GM21390 (cell line): ENCODE results near the gene ARL10.

ENCODE experiments used
- ATAC-seq: cut with Tn5 transposase; IDR thresholded peaks from one replicate; pipeline ENCODE4 v1.9.1; 2021; ENCODE audit not compliant: unreplicated experiment

ARL10 gene

GRCh38 chr5:176361437-176362232 is 3.7 kb upstream of the ARL10 start, which contains the start of gene KIAA1191:
Gene KIAA1191 (minus strand): TSS chr5:176361764. CDS start chr5:176359508, 2,256 bp downstream.
- ATAC-seq = peak; percentile 90

GRCh38 chr5:176362233-176362490 is 3.1 kb upstream of the ARL10 start:
- peak; percentile 0 for ATAC-seq

- no peak for ATAC-seq
Observed at GRCh38 chr5:176364765-176365350, 429 bp upstream of the ARL10 start.

GRCh38 chr5:176366232-176366894 is 1.1 kb downstream of the ARL10 start:
- ATAC-seq = no peak

DNA sequence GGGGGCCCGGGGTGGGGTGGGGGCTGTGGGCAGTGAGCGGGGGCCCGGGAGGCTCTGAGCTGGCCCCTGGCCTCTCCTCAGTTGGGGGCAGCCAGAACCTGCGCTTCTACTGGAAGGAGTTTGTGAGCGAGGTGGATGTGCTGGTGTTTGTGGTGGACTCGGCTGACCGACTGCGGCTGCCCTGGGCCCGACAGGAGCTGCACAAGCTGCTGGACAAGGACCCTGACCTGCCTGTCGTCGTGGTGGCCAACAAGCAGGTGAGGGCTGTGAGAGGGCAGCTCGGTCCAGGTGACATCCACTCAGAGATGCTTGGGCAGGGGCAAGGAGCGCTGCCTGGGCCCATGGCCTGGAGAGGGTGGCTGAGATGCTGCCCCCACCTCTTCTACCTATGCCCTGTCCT is 3.4 kb downstream of the ARL10 start:
- no peak for ATAC-seq

DNA sequence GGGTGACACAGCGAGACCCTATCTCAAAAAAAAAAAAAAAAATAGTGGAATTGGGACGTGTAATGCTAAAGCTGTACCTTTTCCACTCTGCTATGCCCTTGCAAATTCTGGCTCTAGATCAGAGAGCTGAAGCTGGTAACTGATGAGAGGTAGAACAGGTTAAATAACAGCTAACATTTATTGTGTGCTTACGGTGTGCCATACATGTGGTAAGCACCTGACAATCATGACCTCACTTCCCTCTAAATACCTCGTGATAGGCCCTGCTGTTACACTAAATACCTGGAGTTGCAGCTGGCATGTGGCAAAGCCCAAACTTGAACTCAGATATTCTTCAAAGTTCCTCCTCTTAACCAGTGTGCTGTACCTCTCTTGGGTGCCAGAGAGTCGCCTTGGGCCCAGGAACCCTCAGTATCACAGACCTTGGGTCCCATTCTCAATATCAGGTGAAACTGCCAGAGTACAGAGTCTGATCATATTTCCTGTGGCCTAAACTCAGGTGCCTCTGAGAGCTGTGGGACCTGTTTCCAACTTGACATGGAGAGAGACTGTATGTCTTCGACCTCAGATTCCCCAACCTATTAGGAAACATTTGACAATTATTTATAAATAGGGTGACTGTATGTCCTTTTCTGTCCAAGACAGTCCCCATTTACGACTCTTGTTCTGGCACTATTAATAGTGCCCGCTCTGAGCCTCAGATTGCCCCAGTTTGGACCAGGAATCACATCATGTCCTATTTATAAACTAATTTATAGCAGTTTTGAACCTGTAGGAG is 4.8 kb downstream of the ARL10 start:
- no peak for ATAC-seq

- ATAC-seq = no peak
Observed at GRCh38 chr5:176371621-176372539, 6.6 kb downstream of the ARL10 start.

DNA sequence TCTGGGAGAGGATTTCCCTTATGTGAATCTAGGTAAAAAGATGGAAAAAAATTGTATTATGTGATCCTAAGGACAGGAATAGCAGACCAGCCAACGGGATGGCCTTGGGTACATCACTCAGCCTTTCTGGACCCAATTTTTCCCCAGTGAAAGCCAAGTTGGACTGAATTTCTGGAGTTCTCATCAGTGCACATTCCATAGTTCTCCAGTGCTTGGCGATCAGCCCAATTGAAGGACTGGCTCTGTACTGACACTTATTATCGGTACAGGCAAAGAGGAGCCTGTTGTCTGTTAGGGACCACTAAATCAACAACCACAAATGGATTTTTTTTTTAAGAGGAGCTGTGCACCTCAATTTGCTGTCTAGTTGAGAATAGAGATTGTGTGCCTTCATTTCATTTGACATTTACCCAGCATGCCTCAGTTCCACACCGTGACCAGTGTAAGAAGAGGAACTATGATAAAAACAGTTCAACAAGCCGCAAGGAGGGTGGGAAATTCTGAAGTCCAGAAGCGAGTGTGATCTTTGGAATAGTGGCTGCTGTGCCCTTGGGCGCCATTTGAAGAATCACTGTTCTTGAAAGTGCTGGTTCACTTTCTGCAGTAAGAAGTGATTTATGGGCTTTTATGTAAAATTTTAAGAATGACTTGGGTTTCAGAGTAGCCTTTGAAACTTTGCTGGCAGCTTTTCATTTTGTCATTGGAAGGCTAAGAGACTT is 8.0 kb downstream of the ARL10 start:
- ATAC-seq = no peak

DNA sequence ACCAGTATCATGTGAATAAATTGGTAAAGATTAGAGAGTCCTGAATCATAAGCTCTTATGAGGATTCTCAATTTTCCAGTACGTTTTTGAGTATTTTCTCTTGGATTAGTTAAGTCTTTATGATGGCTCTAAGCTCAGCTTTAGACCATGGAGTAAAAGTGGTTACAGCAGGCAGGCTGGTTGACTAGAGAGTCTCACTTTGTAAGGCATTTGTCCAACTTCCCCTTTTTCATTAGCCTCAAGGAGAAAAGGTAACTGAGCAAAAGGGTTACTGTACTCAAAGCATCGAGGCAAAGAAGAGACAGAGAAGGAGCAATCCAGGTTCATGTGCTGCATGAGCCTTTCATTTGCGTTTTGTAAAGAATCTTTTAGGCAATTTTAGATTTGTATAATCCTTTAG is 14.6 kb downstream of the ARL10 start:
- peak; percentile 77 for ATAC-seq

DNA sequence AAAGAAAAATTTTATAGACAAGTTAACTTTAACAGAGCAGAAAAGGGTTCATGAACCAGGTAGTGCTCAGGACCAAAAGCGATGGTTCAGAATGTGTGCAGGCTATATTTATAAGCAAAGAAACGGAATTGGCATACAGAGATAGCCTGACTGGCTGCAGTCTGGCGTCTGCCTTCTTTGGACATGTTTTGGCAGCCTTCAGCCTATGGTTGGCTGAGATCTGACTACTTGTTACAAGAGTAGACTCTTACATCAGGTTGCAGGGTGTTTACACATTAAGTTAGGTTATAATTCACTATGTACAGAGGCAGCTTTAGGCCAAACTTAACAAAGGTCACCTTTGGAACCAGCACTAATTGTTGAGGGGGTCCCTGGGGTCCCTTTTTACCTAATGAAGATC is 16.1 kb downstream of the ARL10 start:
- ATAC-seq = no peak

- ATAC-seq = no peak
Observed at GRCh38 chr5:176381979-176382378, 16.7 kb downstream of the ARL10 start.

DNA sequence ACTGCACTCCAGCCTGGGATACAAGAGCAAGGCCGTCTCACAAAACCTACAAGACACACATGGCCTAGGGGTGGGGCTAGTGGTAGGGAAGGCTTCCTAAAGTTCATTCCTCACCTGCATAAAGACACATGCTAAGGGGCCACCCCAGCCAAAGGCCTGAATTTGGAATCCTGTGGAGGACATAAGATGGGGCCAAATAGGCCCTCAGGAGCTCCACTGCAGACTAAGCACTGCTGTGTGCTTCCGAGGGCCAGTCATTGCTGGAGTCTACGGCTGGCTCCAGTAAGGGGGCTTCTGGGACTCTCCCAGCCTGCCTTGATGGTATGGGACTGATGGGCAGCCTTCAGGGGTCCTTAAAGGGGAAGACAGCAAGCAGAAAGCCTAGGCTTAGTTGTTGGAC is 17.4 kb downstream of the ARL10 start:
- no peak for ATAC-seq

- ATAC-seq = no peak
Observed at GRCh38 chr5:176383248-176383905, 18.1 kb downstream of the ARL10 start.

GRCh38 chr5:176383961-176384360 is 18.7 kb downstream of the ARL10 start:
- ATAC-seq = no peak

DNA sequence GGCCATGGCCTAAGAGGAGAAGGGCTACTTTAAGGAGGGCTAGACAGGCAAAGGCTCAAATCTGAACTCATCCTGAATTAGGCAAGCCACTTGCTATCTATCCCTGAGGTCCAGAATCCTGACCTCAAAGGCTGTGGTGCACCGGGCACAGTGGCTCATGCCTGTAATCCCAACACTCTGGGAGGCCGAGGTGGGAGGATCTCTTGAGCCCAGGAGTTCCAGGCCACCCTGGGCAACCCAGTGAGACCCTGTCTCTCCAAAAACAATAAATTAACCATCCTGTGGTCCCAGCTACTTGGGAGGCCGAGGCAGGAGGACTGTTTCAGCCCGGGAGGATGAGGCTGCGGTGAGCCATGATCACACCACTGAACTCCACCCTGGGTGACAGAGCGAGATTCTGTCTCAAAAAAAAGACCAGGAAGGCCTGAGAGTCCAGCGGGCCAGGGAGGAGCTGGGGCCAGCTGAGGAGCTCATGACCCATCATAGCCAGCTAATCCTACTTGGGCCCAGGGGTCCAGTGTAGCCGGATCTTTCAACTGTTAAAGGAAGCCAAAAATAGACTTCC is 19.2 kb downstream of the ARL10 start:
- no peak for ATAC-seq

DNA sequence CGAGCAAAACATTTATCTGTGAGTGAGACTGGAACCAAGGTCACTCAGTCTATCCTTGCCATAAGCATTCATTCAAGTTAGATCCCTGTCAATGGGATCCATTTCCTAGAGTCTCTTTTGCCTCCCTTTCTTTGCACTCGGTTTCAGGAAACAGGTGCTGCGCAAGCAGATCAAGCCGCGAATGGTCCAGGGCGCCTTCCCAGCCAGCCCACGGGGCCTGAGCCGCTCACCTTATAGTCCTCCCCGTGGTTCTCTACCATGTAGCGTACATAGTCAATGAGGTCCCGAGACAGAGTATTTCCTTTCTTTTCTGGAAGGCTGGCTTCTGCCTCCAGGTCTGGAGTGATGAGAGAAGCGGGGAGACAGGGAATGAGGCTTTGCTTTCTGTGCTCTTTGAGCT is 19.7 kb downstream of the ARL10 start:
- no peak for ATAC-seq

GRCh38 chr5:176386491-176386890 is 21.2 kb downstream of the ARL10 start:
- no peak for ATAC-seq

DNA sequence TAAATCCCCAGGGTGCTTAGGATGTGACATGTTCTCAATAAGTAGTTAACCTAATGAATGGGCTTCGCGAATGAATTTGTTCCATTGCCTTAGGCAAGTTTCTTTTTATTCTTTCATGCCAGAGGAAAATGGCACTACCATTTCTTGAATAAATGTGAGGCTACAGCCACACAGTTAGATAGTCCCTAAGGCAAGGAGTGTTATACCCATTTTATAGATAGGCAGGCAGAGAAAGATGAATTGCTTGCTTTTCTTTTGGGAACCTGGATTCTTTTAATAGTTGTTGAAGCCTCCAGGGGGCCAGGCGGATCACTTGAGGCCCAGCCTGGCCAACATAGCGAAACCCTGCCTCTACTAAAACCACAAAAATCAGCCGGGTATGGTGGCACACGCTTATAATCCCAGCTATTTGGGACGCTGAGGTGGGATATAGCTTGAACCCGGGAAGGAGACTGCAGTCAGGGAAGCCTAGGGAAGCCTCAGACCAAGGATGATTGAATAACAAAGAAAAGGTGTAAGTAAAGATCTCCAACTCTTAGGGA is 22.2 kb downstream of the ARL10 start:
- no peak for ATAC-seq

DNA sequence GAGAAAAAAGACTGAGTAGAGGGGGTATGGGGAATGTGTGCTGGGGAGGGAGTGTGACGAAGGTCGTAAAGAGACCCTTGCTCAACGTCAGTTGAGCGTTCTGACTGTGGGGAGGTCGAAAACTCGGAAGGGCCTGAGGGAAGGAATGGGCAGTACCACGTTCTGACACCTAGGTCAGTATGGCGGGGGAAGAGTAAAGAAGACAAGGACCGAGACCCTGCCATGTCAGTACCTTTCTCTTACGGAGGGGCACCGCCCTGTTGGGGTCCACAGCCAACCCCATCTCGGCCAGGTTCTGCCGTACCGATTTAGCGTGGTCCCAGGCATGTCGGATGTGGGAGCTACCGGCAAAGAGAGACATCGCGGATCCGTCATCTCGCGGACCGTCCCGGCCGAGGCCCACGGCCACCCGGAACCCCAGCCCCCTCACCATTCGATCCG is 22.7 kb downstream of the ARL10 start:
- no peak for ATAC-seq
